Neuronal stem cell (in vitro differentiated cells): ENCODE measurements around the gene RNASEH2A.
A peak's percentile ranks its signal among the peaks of the same experiment; 100 is the strongest.

Source experiments
- DNase-seq: peaks from one replicate; pipeline ENCODE4 v3.0.0-alpha.2; 2013; ENCODE audit warnings: low spot score
- H2AFZ ChIP-seq: one replicate; pipeline ENCODE4 v1.6.1; 2013; ENCODE audit warnings: mild to moderate bottlenecking, low read length, inconsistent platforms
- H2AK5ac ChIP-seq: 2 replicates; pipeline ENCODE4 v1.6.1; 2013; ENCODE audit warnings: low read depth, mild to moderate bottlenecking, inconsistent platforms, low read length, moderate library complexity, mixed read lengths
- H2BK120ac ChIP-seq: 2 replicates; pipeline ENCODE4 v1.6.1; 2013; ENCODE audit warnings: low read depth, mild to moderate bottlenecking, inconsistent platforms, low read length, moderate library complexity, mixed read lengths
- H2BK12ac ChIP-seq: one replicate; pipeline ENCODE4 v1.6.1; 2013; ENCODE audit warnings: low read length, inconsistent platforms
- H2BK15ac ChIP-seq: 2 replicates; pipeline ENCODE4 v1.6.1; 2013; ENCODE audit warnings: mild to moderate bottlenecking, low read length, inconsistent platforms, mixed read lengths
- H2BK5ac ChIP-seq: one replicate; pipeline ENCODE4 v1.6.1; 2013; ENCODE audit warnings: inconsistent platforms, mild to moderate bottlenecking, low read length, moderate library complexity
- H3K14ac ChIP-seq: one replicate; pipeline ENCODE4 v1.6.1; 2013; ENCODE audit warnings: low read length, inconsistent platforms
- H3K18ac ChIP-seq: 2 replicates; pipeline ENCODE4 v1.6.1; 2013; ENCODE audit warnings: low read length, inconsistent platforms
- H3K23ac ChIP-seq: 2 replicates; pipeline ENCODE4 v1.6.1; 2013; ENCODE audit warnings: low read depth, mild to moderate bottlenecking, mixed read lengths, low read length, inconsistent platforms; ENCODE audit not compliant: poor library complexity
- H3K27ac ChIP-seq: replicated peaks from 3 replicates; pipeline ENCODE4 v1.5.1; 2013; ENCODE audit warnings: low read length, inconsistent platforms
- H3K27me3 ChIP-seq, 3 experiments: 2 replicates each; pipeline ENCODE4 v1.6.1; 2013; ENCODE audit warnings: low read length in 3 of 3, mild to moderate bottlenecking in 2 of 3, inconsistent platforms in 1 of 3, low read depth in 1 of 3, mixed read lengths in 1 of 3, moderate library complexity in 1 of 3; ENCODE audit not compliant: control insufficient read depth in 3 of 3, insufficient read depth in 3 of 3
- H3K36me3 ChIP-seq, 2 donors: replicated peaks in 1 of 2; 2 replicates each; pipeline ENCODE4 v1.6.1; 2013; ENCODE audit warnings: low read length in 2 of 2; ENCODE audit not compliant: control insufficient read depth in 2 of 2, insufficient read depth in 2 of 2
- H3K4ac ChIP-seq: 2 replicates; pipeline ENCODE4 v1.6.1; 2013; ENCODE audit warnings: inconsistent platforms, mild to moderate bottlenecking, low read length, moderate library complexity
- H3K4me1 ChIP-seq, 2 donors: 1 replicate in 1 of 2; 2 replicates in 1 of 2; pipeline ENCODE4 v1.6.1; 2013; ENCODE audit warnings: low read length in 2 of 2, low read depth in 1 of 2; ENCODE audit not compliant: control insufficient read depth in 2 of 2, insufficient read depth in 1 of 2
- H3K4me2 ChIP-seq: one replicate; pipeline ENCODE4 v1.6.1; 2013; ENCODE audit warnings: mild to moderate bottlenecking, low read length, inconsistent platforms; ENCODE audit not compliant: insufficient read depth, poor library complexity, severe bottlenecking
- H3K4me3 ChIP-seq, 2 donors: 2 replicates each; pipeline ENCODE4 v1.5.1; 2013; ENCODE audit warnings: low read length in 2 of 2, mild to moderate bottlenecking in 2 of 2, inconsistent platforms in 1 of 2, moderate library complexity in 1 of 2
- H3K79me1 ChIP-seq: one replicate; pipeline ENCODE4 v1.6.1; 2013; ENCODE audit warnings: low read depth, mild to moderate bottlenecking, inconsistent platforms, low read length, moderate library complexity
- H3K9ac ChIP-seq: one replicate; pipeline ENCODE4 v1.6.1; 2013; ENCODE audit warnings: mild to moderate bottlenecking, low read depth, low read length, inconsistent platforms; ENCODE audit not compliant: poor library complexity
- H3K9me3 ChIP-seq, 2 donors: replicated peaks in 1 of 2; 2 replicates each; pipeline versions ENCODE3 to v1.6.1; 2013; ENCODE audit warnings: low read length in 2 of 2, mild to moderate bottlenecking in 2 of 2, inconsistent platforms in 1 of 2, low read depth in 1 of 2, mixed read lengths in 1 of 2, moderate library complexity in 1 of 2; ENCODE audit not compliant: control insufficient read depth in 2 of 2, insufficient read depth in 1 of 2
- H4K8ac ChIP-seq: one replicate; pipeline ENCODE4 v1.6.1; 2013; ENCODE audit warnings: low read depth, mild to moderate bottlenecking, inconsistent platforms, low read length, moderate library complexity
- H4K91ac ChIP-seq: one replicate; pipeline ENCODE4 v1.6.1; 2013; ENCODE audit warnings: low read length, low read depth, mild to moderate bottlenecking, inconsistent platforms; ENCODE audit not compliant: poor library complexity
- WGBS, 2 donors: extraction: QIAGEN DNeasy Blood & Tissue Kit; methylation state at CpG; one replicate each; pipeline ENCODE4 v1.1.7; 2013; ENCODE audit warnings: missing lambda C conversion rate in 2 of 2, mixed read lengths in 1 of 2; ENCODE audit not compliant: insufficient read length in 2 of 2, insufficient replicate concordance in 1 of 2; ENCODE audit errors: extremely low coverage in 2 of 2; 5-methylcytosine and 5-hydroxymethylcytosine counted together

Gene RNASEH2A

GRCh38 chr19:12794196-12794941, 12.0 kb upstream of the RNASEH2A start:
- Histone ChIP-seq H3K9me3 (no peaks in the 10 kb centered on the region), H3K27ac (no peak overlapping the region)

GRCh38 chr19:12794971-12795381, 11.4 kb upstream of the RNASEH2A start:
- Histone ChIP-seq H3K23ac (no peak overlapping the region), H2BK15ac (no peak overlapping the region), H3K79me1 (peaks cover 4% of the 10 kb centered on the region), H2BK5ac (no peak overlapping the region), H2BK120ac (no peak overlapping the region), H2AFZ (no peak overlapping the region), H3K14ac (no peak overlapping the region), H3K4me2 (no peak overlapping the region), H2BK12ac (no peak overlapping the region), H3K36me3 (peaks cover 7 to 24% of the 10 kb centered on the region in 2 donors), H3K4ac (no peak overlapping the region), H3K4me1 (peaks cover 13 to 30% of the 10 kb centered on the region in 2 donors), H3K27me3 (peaks cover 0 to 31% (median 3%) of the 10 kb centered on the region in 3 experiments), H3K9ac (no peak overlapping the region), H3K9me3 (no peaks in the 10 kb centered on the region), H4K91ac (no peak overlapping the region), H4K8ac (no peak overlapping the region), H3K18ac (no peak overlapping the region), H3K27ac (no peak overlapping the region), H3K4me3 (no peak overlapping the region), H2AK5ac (no peak overlapping the region)
- DNase-seq: no peak
- WGBS, 2 donors: no CpG with 5 or more reads among the region's 9 CpGs

More at GRCh38 chr19:12794196-12794941, 12.0 kb upstream of the RNASEH2A start:
- Histone ChIP-seq H3K36me3 (peaks cover 2 to 18% of the 10 kb centered on the region in 2 donors), H2AK5ac (peak overlapping the region; percentile 29), H4K8ac (no peak overlapping the region), H3K14ac (no peak overlapping the region), H3K4me2 (peak overlapping the region; percentile 99), H2BK120ac (no peak overlapping the region), H3K18ac (peak overlapping the region; percentile 70), H3K4ac (peak overlapping the region; percentile 30), H4K91ac (no peak overlapping the region), H3K27me3 (peaks cover 0 to 31% (median 3%) of the 10 kb centered on the region in 3 experiments), H3K4me1 (peaks cover 14 to 30% of the 10 kb centered on the region in 2 donors), H3K23ac (peak overlapping the region; percentile 90), H2BK5ac (peak overlapping the region; percentile 55), H2BK15ac (no peak overlapping the region), H2AFZ (peak overlapping the region; percentile 88), H3K4me3 (peak overlapping the region; percentile 60 to 73), H2BK12ac (no peak overlapping the region), H3K79me1 (peaks cover 4% of the 10 kb centered on the region), H3K9ac (peak overlapping the region; percentile 73)
- no peak for DNase-seq
- WGBS, 2 donors: no CpG with 5 or more reads among the region's 7 CpGs

- Histone ChIP-seq H3K36me3 (peaks cover 12 to 33% of the 10 kb centered on the region in 2 donors), H3K18ac (no peak overlapping the region), H4K91ac (no peak overlapping the region), H2AK5ac (no peak overlapping the region), H2BK5ac (no peak overlapping the region), H4K8ac (no peak overlapping the region), H3K23ac (no peak overlapping the region), H3K27ac (no peak overlapping the region), H3K27me3 (peaks cover 0 to 22% (median 3%) of the 10 kb centered on the region in 3 experiments), H3K9me3 (no peaks in the 10 kb centered on the region), H3K4me3 (no peak overlapping the region), H2BK12ac (no peak overlapping the region), H3K4me1 (peaks cover 10 to 20% of the 10 kb centered on the region in 2 donors), H3K9ac (no peak overlapping the region), H2BK15ac (no peak overlapping the region), H3K4me2 (no peak overlapping the region), H3K4ac (no peak overlapping the region), H3K14ac (no peak overlapping the region), H2AFZ (no peak overlapping the region), H3K79me1 (peaks cover 12% of the 10 kb centered on the region), H2BK120ac (no peak overlapping the region)
- WGBS, 2 donors: no CpG with 5 or more reads among the region's 18 CpGs
- DNase-seq: peak; percentile 86
Measured at GRCh38 chr19:12796146-12797071, 10.0 kb upstream of the RNASEH2A start.
